HG02642 (cell line): ENCODE data around the gene LGALS12.
"Not testable (repeated sequence)": the region's sequence is repeated elsewhere in the genome, so short reads cannot be mapped to it uniquely, and the experiment has no call there.

ENCODE experiments used
- ATAC-seq: cut with Tn5 transposase; IDR thresholded peaks from one replicate; pipeline ENCODE4 v1.9.1; 2021; ENCODE audit warnings: mild to moderate bottlenecking; ENCODE audit not compliant: unreplicated experiment, poor library complexity

The LGALS12 gene

DNA sequence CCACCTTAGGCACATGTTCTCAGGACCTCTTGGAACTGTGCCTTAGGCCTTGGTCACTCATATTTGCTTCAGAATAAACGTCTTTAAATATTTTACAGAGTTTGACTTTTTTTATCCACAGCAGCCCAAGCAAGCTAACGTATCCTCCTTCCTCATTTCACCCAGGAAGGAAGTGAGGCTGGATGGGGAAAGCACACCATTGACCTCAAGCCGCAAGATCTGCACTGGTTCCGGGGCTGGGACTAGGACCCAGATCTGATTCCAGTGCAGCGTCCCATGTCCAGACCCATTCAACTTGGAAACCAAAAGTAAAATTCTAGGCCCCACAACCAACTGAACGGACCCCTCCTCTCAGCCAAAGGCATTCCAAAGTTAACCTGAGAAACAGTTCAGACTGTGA, 2.4 kb upstream of the LGALS12 start:
- ATAC-seq, result no peak

DNA sequence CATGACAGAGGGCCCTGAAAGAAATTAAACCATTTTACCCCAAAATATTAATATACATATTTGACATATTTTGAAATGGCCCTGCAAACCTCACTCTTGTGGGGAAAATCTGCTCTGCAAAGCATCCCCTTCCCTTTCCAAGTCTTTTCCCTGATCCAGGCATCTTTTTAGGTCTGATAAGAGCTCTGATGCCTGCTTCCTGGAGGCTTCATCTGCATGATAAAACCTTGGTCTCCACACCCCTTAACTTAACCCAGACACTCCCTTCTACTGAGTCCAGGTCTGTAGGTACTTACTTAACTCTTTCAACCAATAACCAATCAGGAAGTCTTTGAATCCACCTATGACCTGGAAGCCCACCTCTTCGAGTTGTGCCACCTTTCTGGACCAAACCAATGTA, 1.8 kb upstream of the LGALS12 start:
- no peak for ATAC-seq

DNA sequence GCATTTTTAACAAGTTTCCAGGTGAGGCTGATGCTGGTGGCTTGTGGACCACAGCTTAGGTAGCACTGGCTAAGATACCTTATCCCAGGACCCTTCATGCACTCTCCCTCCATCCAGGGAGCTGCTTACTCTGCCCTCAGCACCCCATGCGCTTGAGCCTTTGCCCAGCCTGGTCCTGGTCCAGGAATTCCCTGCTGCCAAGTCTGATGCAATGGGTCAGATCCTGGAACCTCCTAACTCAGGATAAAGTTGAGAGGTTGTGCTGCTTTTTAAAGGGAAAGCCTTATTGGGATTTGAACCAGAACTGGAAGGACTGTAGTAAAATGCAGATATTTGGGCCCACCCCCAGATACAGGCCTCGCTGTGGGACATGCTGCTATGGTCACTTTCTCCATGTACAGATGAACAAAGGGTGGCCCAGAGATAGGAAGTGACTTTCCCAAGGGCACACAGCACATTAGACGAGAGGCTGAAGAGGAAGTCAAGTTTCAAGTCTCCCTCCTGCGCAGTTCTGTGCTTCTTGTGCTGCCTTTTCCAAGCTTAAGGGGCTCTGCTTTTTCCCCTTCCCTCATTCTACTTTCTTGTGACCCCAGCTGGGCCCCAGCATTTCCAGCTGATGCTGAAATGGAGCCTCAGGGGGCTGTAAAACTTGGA, 824 bp upstream of the LGALS12 start:
- no peak for ATAC-seq

DNA sequence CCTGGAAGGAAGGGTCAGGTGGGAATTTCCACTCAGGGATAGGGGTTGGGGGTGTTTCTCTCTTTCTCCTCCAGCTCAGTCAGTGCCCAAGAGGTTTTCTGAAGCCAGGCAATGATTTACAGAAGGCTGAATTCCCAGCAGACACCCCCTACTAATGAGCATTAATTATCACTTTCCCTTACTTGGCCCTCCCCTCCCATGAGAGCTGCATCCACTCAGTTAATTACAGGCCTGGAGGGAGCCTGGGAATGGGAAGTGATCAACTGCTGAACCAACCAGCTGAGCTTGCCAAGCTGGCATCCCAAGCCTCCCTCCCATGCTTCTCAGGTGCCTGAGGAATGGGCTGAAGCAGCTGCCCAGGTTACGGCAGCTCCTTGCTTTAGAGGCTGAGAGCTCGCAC, 992 bp downstream of the LGALS12 start:
- no peak for ATAC-seq

DNA sequence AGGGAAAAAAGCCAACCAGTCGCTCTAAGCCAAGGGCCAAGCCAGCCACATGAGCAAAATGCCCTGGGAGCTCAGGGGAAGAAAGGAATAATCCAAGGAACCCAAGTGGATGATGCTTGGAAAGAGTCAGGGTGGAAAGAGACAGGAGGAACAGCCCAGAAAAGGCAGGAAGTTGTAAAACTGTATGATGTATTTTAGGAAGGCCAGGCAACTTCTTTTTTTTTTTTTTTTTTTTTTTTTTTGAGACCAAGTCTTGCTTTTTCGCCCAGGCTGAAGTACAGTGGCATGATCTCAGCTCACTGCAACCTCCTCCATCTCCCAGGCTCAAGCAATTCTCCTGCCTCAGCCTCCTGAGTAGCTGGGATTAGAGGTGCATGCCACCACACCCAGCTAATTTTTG, 1.6 kb downstream of the LGALS12 start:
- ATAC-seq, result no peak

DNA sequence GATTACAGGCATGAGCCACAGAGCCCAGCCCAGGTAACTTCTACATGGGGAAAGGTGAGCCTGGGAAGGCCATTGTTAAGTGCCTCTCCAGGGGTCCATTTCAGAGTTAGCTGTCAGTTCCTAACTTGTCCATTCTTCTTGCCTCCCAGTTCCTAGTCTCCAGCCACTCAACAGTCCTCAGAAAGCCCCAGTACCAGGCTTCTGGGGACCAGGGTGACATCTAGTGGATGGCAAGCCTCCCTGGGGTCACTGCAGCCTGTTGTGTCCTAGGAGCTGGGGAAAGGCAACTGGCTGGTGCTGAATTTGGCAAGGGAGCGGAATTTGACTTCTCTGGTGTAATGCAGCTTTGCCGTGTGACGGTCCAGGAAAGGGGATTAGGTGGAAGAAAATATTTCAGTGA, 2.1 kb downstream of the LGALS12 start:
- no peak for ATAC-seq

DNA sequence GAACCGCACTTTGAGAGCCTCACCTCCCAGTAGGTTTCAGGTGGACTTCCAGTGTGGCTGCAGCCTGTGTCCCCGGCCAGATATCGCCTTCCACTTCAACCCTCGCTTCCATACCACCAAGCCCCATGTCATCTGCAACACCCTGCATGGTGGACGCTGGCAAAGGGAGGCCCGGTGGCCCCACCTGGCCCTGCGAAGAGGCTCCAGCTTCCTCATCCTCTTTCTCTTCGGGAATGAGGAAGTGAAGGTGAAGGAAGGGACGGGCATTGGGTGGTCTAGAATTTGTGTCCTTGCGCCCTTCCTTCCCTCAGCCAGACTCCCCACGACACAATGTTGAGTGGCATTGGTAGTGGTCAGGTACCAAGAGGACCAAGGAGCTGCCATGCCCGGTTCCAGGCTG, 2.9 kb downstream of the LGALS12 start:
- ATAC-seq, result no peak

DNA sequence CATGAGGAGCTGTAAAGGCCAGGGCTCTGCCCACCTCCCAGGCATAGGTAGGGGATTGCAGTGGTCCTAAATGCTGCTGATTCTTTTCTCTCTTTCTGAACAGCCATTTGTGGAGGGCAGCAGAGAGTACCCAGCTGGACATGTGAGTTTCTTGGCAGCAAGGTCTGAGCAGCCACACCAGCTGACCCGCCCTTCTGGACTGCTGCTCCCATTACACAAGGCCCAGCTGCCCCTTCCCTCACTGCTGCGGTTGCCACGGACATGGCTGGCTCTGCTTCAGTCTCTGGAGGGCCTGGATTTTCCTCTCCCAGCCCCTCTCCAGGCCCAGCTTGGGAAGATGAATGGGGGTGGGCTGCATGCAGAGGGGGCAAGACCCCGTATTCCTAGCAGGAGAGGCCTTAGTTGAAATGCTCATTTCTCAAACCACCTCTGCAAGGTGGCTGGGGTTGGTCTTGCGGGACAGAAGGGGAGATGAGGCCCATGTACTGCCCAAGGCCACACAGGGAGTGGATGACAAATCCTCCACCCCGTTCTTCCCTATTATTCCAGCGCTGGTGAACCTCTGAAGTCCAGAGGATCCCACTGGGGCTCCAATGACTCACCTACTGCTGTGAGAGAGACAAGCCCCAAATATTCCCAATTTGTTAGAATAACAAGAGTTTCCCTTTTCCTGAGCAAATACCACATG, 4.6 kb downstream of the LGALS12 start:
- ATAC-seq, result no peak

DNA sequence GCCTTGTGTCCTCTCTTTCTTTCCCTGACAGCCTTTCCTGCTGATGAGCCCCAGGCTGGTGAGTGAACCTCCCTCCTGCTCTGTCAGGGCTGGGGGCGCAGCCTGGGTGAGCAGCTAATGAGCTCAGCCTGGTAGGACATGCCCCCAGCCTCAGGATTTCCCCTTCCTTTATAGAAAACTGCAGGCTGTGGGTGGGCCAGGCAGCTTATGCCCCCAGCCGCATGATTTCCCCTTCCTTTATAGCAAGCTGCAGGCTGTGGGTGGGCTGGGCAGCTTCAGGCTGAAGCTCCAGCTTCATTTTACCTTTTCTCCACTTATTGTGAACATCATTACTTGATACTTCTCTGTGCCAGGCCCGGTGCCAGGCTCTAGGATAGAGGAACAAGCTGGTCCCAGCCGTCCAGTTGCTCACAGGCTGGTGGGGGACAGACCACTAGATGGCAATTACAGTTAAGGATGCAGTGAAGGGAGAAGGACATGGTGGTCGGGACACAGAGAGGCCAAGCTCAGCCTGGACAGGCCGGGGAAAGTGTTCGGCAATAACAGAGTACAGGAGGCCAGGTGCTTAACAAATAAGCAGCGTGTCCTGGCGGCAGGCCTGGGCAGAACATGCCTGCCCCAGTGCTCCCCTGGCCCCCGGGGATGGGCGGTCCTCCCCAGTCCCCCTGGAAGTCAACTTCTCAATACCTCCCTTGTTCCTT, 5.3 kb downstream of the LGALS12 start:
- ATAC-seq, result no peak

DNA sequence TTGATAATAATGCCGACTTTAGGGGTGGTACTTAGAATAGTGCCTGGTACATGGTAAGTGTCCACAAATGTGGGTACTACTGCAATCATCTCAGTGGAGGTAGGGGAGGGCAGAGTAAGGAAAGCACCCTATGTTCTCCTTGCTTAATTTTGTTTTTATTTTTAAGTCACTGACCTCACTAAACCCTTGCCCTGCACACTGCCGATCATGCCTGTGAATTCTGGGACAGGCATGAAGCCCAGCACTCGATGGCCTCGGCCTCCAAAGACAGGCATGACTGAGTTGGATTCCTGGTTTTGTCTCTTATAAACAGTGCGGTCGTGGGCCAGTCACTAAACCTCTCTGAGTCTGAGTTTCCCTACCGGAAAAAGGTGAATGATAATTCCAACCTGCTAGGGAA, 6.9 kb downstream of the LGALS12 start:
- ATAC-seq, result no peak

DNA sequence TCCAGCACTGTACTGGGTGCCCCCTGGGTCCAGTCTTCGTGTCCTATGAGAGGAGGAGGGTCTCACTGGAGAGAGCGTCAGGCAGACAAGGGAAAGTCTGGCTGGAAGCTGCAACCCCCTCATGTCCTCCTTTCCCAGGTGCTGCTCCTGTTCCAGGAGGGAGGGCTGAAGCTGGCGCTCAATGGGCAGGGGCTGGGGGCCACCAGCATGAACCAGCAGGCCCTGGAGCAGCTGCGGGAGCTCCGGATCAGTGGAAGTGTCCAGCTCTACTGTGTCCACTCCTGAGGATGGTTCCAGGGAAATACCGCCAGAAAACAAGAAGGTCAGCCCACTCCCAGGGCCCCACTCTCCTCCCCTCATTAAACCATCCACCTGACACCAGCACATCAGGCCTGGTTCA, 10.2 kb downstream of the LGALS12 start:
- no peak for ATAC-seq

DNA sequence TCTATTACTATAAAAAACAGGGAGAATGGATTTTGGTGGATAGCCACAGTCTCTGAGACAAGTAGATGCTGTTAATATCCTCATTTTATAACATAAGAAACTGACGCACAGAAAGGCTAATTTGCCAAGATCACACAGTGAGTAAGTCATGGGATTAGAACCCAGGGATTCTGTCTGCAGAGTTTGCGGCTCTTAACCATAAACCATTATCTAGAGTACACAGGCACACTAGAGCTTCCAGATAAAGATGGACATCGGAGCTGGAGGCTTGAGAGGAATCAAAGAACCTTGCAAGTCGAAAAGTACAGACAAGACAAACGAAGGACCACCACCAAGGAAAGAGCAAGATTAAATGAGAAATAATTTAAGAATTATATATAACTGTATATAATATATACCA, 11.3 kb downstream of the LGALS12 start:
- ATAC-seq, result no peak

DNA sequence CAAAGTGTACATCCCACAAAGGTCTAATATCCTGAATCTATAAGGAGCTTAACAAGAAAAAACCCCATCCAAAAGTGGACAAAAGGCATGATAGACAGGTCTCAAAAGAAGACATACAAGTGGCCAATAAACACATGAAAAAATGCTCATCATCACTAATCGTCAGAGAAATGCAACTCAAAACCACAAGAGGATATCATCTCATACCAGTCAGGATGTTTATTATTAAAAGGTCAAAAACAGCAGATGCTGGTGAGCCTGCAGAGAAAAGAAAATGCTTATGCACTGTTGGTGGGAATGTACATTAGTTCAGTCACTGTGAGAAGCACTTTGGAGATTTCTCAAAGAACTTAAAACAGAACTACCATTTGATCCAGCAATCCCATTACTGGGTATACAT, 12.7 kb downstream of the LGALS12 start:
- ATAC-seq, result no peak

DNA sequence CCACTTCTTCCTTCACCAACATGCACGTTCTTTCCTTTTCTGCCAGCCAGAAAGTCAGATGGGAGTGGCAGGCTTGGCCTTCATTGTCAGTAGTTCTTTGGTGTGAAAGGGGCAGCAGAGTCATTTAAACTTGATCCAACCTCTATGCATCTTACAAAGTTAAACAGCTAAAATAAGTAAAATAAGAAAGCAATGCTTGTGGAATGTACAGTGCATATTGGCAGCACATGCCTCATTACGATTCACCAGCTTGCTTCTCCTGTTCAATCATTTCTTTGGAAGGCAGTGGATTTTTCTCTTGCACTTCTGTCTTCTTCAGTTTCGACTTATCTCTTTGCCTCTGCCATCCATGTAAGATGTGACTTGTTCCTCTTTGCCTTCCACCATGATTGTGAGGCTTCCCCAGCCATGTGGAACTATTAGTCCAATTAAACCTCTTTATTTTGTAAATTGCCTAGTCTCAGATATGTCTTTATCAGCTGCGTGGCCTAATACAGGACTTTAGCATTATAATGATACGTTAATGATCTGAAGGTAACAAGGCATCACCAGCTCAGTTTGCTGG, 14.8 kb downstream of the LGALS12 start:
- ATAC-seq, result no peak

DNA sequence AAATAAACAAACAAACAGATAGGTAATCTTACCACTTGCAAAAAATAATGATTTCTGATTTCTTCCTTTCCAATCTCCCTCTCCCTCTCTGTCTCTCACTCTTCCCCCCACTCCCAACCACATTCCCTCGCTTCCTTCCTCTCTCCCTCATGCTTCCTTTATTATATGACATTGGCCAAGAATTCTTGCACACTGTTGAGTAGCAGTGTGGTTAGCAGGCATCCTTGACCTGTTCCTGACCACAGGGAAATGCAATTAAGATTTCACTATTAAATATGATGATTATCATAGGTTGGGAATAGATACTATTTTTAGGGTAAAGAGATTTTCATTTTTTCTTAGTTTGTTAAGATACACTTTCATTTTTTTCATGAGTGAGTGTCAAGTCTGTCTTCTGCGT, 16.0 kb downstream of the LGALS12 start:
- ATAC-seq, result no peak

DNA sequence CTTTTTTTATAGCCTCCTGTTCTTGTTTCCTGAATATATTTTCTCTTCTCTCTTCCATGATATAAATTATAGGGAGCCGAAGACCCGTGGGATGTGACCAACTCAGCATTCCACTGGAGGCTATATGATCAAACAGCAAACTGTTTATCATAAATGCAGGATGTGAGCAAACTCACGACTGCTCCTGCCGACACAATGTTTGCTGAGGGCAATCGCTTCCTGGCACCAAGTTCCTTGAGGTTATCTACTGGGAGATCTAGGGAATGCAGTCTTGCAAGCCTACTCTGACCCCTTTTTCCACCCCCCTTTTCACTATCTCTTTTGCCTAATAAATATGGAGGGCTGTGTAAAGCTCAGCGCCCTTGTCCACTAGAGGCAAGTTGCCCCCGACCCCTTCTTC, 17.3 kb downstream of the LGALS12 start:
- no peak for ATAC-seq

DNA sequence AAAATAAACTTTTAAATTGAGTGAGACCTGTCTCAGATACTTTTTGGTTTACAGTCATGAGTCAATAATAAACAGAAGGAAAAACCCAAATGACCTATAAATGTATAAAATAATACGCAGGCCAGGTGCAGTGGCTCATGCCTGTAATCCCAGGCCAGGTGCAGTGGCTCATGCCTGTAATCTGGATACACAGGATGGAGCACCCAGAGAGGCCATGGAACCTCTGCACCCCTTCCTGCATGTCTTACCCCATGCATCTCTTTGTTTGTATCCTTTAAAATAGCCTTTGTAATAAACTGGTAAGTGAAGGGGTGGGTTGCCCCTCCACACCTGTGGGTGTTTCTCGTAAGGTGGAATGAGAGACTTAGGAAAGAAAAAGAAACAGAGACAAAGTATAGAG, 21.8 kb downstream of the LGALS12 start:
- ATAC-seq, result no peak

DNA sequence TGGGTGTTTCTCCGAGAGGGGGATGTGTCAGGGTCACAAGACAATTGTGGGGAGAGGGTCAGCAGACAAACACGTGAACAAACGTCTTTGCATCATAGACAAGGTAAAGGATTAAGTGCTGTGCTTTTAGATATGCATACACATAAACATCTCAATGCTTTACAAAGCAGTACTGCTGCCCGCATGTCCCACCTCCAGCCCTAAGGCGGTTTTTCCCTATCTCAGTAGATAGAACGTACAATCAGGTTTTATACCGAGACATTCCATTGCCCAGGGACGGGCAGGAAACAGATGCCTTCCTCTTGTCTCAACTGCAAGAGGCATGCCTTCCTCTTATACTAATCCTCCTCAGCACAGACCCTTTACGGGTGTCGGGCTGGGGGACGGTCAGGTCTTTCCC, 22.3 kb downstream of the LGALS12 start:
- not testable (repeated sequence) for ATAC-seq

DNA sequence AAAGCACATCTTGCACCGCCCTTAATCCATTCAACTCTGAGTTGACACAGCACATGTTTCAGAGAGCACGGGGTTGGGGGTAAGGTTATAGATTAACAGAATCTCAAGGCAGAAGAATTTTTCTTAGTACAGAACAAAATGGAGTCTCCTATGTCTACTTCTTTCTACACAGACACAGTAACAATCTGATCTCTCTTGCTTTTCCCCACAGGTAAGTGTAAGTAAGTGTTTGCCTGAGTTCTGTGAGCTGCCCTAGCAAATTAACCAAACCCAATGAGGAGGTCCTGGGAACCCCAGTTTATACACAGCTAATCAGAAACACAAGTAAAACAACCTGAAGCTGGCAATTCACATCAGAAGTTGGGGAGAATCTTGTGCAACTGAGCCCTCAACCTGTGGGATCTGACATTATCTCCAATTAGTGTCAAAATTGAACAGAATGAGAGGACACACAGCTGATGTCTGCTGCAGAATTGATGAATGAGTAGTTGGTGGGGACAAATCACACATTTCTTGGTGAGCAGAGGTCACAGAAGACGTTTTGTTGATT, 22.9 kb downstream of the LGALS12 start:
- not testable (repeated sequence) for ATAC-seq

DNA sequence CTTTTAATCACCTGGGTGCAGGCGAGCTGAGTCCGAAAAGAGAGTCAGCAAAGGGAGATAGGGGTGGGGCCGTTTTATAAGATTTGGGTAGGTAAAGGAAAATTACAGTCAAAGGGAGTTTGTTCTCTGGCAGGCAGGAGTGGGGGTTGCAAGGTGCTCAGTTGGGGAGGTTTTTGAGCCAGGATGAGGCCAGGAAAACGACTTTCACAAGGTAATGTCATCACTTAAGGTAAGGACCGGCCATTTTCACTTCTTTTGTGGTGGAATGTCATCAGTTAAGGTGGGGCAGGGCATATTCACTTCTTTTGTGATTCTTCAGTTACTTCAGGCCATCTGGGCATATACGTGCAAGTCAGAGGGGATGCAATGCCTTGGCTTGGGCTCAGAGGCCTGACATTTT, 23.5 kb downstream of the LGALS12 start:
- ATAC-seq, result not testable (repeated sequence)

DNA sequence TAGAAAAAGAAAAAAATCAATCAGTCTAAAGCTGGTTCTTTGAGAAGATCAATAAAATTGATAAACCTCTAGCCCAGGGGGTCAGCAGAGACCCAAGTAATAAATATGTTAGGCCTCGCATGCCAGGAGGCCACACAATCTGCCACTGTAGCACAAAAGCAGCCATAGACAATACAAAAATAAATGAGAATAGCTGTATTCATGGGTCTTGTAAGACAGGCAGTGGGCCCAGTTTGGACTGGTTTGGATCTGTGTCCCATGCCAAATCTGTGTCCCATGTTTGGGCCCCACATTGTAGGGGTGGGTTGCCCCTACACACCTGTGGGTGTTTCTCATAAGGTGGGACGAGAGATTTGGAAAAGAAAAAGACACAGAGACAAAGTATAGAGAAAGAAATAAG, 24.1 kb downstream of the LGALS12 start:
- no peak for ATAC-seq
